Vagina (tissue), 2 donors: ENCODE measurements around the gene GFER.

Experiments used
- POLR2AphosphoS5 ChIP-seq, 2 donors: sonication (generic); formaldehyde crosslinking; IDR thresholded peaks; one replicate each; pipeline ENCODE4 v1.9.0; 2017; ENCODE audit warnings: antibody characterized with exemption in 2 of 2, mild to moderate bottlenecking in 2 of 2, low read depth in 1 of 2; ENCODE audit not compliant: insufficient read depth in 1 of 2
- TF ChIP-seq, protein P1 (sequence below), 3 experiments: fragments of 450-650 bp in 2 of 3; fragments of 200-600 bp in 1 of 3; sonication (generic) in 1 of 3; IDR thresholded peaks; one replicate each; pipeline ENCODE4 v1.5.1; 2017 to 2019; ENCODE audit warnings: antibody characterized with exemption in 3 of 3, mild to moderate bottlenecking in 2 of 3, moderate library complexity in 2 of 3

DNA sequence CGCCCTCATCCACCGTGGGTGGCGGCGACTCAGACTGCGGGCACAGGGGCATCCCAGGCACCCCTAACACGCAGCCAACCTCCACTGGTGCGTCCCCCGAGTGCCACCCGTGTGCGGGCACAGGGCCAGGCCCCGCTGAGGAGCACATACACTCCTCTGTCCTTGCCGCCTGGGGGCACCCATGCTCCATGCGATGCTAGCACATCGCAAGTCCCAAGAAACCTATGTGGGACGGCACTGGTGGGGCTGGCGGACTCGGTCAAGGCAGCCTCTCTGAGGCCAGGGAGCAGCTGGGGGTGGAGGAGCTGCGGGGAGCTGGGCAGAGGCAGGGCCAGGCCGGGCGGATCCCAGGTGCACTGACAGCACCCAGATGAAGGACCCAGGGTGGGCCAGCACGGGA is 21.7 kb downstream of the GFER start:
- TF ChIP-seq POLR2AphosphoS5 (IDR thresholded peaks at IDR 0.05; ENCODE audit: insufficient read depth in 1 of 2, low read depth in 1 of 2), result no peak
- TF ChIP-seq, protein P1, sequence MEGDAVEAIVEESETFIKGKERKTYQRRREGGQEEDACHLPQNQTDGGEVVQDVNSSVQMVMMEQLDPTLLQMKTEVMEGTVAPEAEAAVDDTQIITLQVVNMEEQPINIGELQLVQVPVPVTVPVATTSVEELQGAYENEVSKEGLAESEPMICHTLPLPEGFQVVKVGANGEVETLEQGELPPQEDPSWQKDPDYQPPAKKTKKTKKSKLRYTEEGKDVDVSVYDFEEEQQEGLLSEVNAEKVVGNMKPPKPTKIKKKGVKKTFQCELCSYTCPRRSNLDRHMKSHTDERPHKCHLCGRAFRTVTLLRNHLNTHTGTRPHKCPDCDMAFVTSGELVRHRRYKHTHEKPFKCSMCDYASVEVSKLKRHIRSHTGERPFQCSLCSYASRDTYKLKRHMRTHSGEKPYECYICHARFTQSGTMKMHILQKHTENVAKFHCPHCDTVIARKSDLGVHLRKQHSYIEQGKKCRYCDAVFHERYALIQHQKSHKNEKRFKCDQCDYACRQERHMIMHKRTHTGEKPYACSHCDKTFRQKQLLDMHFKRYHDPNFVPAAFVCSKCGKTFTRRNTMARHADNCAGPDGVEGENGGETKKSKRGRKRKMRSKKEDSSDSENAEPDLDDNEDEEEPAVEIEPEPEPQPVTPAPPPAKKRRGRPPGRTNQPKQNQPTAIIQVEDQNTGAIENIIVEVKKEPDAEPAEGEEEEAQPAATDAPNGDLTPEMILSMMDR (IDR thresholded peaks at IDR 0.05), result no peak
